ENCODE results near the gene DGKI.

DNA sequence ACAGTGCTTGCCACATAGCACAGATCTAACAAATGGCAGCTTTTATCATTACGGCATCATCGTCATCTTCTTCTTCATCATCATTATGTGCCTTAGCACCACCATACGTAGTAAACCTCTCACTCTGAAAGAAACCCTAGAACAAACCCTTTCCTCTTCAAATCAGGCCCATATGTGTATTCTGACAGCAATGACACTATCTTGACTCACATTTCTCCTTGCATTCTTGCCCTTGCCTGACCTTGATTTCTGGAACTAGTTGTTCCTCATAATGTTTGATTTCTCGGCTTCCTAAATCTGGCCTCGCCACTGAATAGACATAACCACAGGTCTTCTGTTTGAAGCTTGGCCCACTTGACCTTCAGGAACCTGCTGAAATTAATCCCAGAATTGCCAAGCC lies 115.3 kb downstream of the DGKI start:
- TF ChIP-seq, protein P1, sequence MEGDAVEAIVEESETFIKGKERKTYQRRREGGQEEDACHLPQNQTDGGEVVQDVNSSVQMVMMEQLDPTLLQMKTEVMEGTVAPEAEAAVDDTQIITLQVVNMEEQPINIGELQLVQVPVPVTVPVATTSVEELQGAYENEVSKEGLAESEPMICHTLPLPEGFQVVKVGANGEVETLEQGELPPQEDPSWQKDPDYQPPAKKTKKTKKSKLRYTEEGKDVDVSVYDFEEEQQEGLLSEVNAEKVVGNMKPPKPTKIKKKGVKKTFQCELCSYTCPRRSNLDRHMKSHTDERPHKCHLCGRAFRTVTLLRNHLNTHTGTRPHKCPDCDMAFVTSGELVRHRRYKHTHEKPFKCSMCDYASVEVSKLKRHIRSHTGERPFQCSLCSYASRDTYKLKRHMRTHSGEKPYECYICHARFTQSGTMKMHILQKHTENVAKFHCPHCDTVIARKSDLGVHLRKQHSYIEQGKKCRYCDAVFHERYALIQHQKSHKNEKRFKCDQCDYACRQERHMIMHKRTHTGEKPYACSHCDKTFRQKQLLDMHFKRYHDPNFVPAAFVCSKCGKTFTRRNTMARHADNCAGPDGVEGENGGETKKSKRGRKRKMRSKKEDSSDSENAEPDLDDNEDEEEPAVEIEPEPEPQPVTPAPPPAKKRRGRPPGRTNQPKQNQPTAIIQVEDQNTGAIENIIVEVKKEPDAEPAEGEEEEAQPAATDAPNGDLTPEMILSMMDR (conservative IDR thresholded peaks at IDR 0.05) = no peak
- TF ChIP-seq EZH2 (IDR thresholded peaks at IDR 0.05; ENCODE audit: low read depth) = no peak
